Activated naive CD4-positive, alpha-beta T cell treated with anti-CD3 and anti-CD28 coated beads, Interleukin-2, amount 50 U/mL, for 72 hours (primary cell): Measurements from ENCODE around the gene RARRES2. TPM values are rescaled to one million over a fixed set of nuclear protein-coding genes. Genes with fewer than 3 reads are reported as not detected.
A peak's percentile ranks its signal among the peaks of the same experiment; 100 is the strongest.

Experiments used
- ATAC-seq, 2 donors: fragments of 150-1000 bp; cut with Tn5 transposase; 2 replicates each; pipeline ENCODE4 v1.10.0; 2021; ENCODE audit warnings: mild to moderate bottlenecking in 2 of 2, moderate library complexity in 2 of 2
- DNase-seq, 2 donors: peaks; one replicate each; pipeline ENCODE4 v3.0.0; 2021 to 2022; ENCODE audit warnings: low spot score in 2 of 2
- H3K27ac Mint-ChIP-seq, 2 donors: one replicate each; pipeline ENCODE4 v1.8.0; 2022; ENCODE audit warnings: mild to moderate bottlenecking in 2 of 2, mixed read lengths in 2 of 2
- H3K36me3 Mint-ChIP-seq, 2 donors: one replicate each; pipeline ENCODE4 v1.8.0; 2022; ENCODE audit warnings: mixed read lengths in 2 of 2
- H3K9me3 Mint-ChIP-seq, 2 donors: one replicate each; pipeline ENCODE4 v1.8.0; 2022; ENCODE audit warnings: mixed read lengths in 2 of 2
- total RNA-seq, 2 donors: library from RNA; stranded (reverse); gene quantifications; one replicate each; pipeline ENCODE4 v1.2.3, GENCODE V29; 2022

The RARRES2 gene
- total RNA-seq, 2 donors from 2014 or later: 0.12 TPM; not detected in 1

- no peaks in the 10 kb centered on the region for H3K9me3 Mint-ChIP-seq
- ATAC-seq (peak in 1 of 2 donors; percentile 0), DNase-seq (peak in 1 of 2 donors; percentile 55)
- peaks cover 0 to 5% of the 10 kb centered on the region in 2 donors for H3K36me3 Mint-ChIP-seq
- peak overlapping the region; percentile 33 to 88 for H3K27ac Mint-ChIP-seq
Observed at GRCh38 chr7:150379441-150380379, 38.3 kb upstream of the RARRES2 start.

DNA sequence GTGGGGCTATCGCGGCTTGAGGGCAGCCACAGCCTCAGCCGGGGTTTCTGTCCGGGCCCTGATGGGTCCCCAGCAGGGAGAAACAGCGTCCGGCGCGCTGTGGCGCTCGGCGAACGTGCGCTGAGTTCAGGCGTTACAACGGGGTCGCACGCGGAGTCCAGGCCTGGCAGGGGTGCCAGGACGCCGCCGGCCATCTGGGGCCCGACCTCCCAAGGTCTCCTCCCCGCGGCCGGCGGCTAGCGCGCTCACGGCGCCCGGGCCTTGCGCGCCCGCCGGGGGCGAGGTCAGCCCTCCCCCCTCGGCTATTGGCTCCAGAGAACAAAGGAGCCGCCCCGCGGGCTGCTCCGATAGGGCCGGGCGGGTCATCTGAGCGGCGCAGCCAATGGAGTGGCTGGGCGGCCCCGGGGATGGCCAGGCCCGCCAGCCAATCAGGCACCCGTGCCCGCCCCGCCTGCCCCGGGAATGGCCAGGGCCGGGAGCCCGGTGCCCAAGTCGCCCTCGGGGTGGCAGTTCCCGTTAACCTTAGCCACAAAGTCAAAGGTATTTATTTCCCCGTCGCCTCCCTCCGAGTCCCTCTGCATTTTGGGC is 37.5 kb upstream of the RARRES2 start, which contains the start of gene ZNF775:
TSS of gene ZNF775 (plus strand) at position 478 of the 588 bp plus-strand sequence. CDS start 9,141 bp downstream, outside the sequence.
- ATAC-seq: peak; percentile 96 to 97
- peak; percentile 94 to 96 for DNase-seq
- H3K36me3 Mint-ChIP-seq: peaks cover 0 to 5% of the 10 kb centered on the region in 2 donors

DNA sequence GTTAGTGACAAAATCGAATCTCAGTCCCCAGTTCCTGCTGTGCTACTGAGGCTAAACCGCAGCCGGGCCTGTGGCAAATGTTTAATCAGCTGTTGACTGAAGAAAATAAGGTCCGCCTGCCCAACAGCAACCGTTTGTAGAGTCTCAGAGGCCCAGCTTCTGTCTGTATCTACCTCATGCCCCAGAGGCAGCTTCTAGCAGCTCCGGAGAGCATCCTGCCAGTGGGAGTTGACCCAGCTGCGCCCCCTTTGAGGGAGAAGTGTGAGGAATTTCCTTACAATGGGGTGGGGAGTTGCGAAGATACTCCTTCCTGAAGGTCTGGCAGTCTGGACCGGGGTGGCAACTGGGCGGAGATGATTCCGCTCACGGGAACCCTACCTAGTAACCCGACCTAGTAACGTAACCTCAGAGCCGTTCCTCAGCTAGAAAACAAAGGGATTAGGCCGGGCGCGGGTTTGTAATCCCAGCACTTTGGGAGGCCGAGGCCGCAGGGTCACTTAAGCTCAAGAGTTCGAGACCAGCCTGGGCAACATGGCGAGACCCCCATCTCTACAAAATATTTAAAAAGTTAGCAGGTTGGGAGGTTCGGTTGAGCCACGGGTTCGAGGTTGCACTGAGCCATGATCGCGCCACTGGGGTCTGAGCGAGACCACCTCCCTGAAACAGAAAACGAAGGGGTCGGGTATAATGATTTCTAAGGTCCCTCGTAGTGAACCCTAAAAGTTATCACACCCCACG is 36.9 kb upstream of the RARRES2 start:
- Mint-ChIP-seq H3K27ac (peak overlapping the region; percentile 74 to 84), H3K9me3 (no peaks in the 10 kb centered on the region), H3K36me3 (peaks cover 0 to 5% of the 10 kb centered on the region in 2 donors)
- ATAC-seq (no peak), DNase-seq (peak; percentile 30 to 56)

More for the DNA sequence above, 37.5 kb upstream of the RARRES2 start, which contains the start of gene ZNF775:
- Mint-ChIP-seq H3K9me3 (no peaks in the 10 kb centered on the region), H3K27ac (peak within 1 kb of the TSS; percentile 65 to 88)

GRCh38 chr7:150377635-150378034 is 36.2 kb upstream of the RARRES2 start:
- H3K9me3 Mint-ChIP-seq: no peaks in the 10 kb centered on the region
- peak in 1 of 2 donors; percentile 20 for DNase-seq
- H3K36me3 Mint-ChIP-seq: peaks cover 0 to 5% of the 10 kb centered on the region in 2 donors
- H3K27ac Mint-ChIP-seq: peak overlapping the region; percentile 74 to 84
- no peak for ATAC-seq

DNA sequence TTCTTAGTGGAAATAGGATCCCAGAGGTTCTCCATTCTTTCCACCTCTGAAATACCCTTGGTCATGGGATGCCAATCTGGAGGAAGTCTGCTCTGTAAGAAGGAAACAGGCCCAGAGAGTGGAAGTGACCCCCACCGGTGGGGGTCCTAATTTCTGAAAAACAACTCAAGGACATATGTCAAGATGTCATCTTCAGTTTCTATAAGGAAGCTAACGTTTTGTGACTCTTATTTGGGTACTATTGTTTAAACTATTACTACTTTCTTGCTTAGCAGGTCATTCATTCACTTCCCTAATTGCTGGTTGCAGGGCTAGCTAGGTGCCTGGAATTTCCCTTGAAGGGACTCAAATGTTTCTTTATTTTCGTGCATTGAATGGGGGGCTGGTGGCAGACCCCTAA is 35.8 kb upstream of the RARRES2 start:
- H3K9me3 Mint-ChIP-seq: no peaks in the 10 kb centered on the region
- no peak for DNase-seq
- H3K27ac Mint-ChIP-seq: peak overlapping the region in 1 of 2 donors; percentile 84
- ATAC-seq: no peak
- peaks cover 0 to 5% of the 10 kb centered on the region in 2 donors for H3K36me3 Mint-ChIP-seq

DNA sequence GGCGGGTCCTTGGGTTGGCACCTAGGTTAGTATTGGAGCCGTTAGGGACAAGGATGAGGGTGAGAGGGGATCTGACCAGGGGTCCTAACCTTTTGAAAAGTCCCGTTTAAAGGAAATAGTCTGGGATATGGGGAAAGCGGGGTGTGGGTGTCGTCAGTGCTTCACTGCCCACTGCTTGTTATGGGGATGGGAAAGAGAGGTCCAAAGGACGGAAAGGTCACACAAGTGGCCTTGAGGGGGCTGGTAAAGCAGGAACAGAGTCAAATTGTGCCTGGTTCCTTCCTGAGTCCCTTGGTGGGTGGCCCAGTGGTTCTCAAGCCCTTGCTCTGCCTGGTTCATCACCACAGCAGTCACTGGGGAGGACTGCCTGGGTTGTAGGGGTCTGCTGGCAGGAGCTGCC is 35.1 kb upstream of the RARRES2 start:
- DNase-seq (no peak), ATAC-seq (no peak)
- Mint-ChIP-seq H3K36me3 (peaks cover 0 to 5% of the 10 kb centered on the region in 2 donors), H3K27ac (peak overlapping the region; percentile 79 to 93), H3K9me3 (no peaks in the 10 kb centered on the region)

- peak overlapping the region; percentile 79 to 93 for H3K27ac Mint-ChIP-seq
- ATAC-seq: peak; percentile 6 to 46
- H3K9me3 Mint-ChIP-seq: no peaks in the 10 kb centered on the region
- H3K36me3 Mint-ChIP-seq: peaks cover 0 to 5% of the 10 kb centered on the region in 2 donors
- DNase-seq: peak in 1 of 2 donors; percentile 45
Observed at GRCh38 chr7:150375662-150376521, 34.5 kb upstream of the RARRES2 start.

- H3K9me3 Mint-ChIP-seq: no peaks in the 10 kb centered on the region
- peaks cover 0 to under 1% of the 10 kb centered on the region in 2 donors for H3K36me3 Mint-ChIP-seq
- no peak for DNase-seq
- ATAC-seq: no peak
- H3K27ac Mint-ChIP-seq: peak overlapping the region in 1 of 2 donors; percentile 4
Observed at GRCh38 chr7:150374472-150374871, 33.0 kb upstream of the RARRES2 start.

GRCh38 chr7:150374026-150374425 is 32.6 kb upstream of the RARRES2 start:
- Mint-ChIP-seq H3K36me3 (peaks cover 0 to 3% of the 10 kb centered on the region in 2 donors), H3K9me3 (no peaks in the 10 kb centered on the region), H3K27ac (peak overlapping the region in 1 of 2 donors; percentile 4)
- DNase-seq (no peak), ATAC-seq (no peak)

- DNase-seq (no peak), ATAC-seq (no peak)
- Mint-ChIP-seq H3K9me3 (no peaks in the 10 kb centered on the region), H3K36me3 (peaks cover 0 to 5% of the 10 kb centered on the region in 2 donors), H3K27ac (no peak overlapping the region)
Observed at GRCh38 chr7:150373049-150373801, 31.8 kb upstream of the RARRES2 start.

GRCh38 chr7:150372271-150373048 is 31.0 kb upstream of the RARRES2 start:
- DNase-seq: no peak
- peaks cover 0 to 5% of the 10 kb centered on the region in 2 donors for H3K36me3 Mint-ChIP-seq
- H3K9me3 Mint-ChIP-seq: no peaks in the 10 kb centered on the region
- H3K27ac Mint-ChIP-seq: no peak overlapping the region
- ATAC-seq: no peak

DNA sequence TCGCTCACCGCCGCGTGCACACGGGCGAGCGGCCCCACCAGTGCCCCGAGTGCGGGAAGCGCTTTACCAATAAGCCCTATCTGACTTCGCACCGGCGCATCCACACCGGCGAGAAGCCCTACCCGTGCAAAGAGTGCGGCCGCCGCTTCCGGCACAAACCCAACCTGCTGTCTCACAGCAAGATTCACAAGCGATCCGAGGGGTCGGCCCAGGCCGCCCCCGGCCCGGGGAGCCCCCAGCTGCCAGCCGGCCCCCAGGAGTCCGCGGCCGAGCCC is 30.5 kb upstream of the RARRES2 start:
- DNase-seq: no peak
- Mint-ChIP-seq H3K27ac (no peak overlapping the region), H3K36me3 (peaks cover 0 to 5% of the 10 kb centered on the region in 2 donors), H3K9me3 (no peaks in the 10 kb centered on the region)
- no peak for ATAC-seq

GRCh38 chr7:150371131-150371995 is 29.9 kb upstream of the RARRES2 start:
- no peak overlapping the region for H3K27ac Mint-ChIP-seq
- H3K36me3 Mint-ChIP-seq: peaks cover 0 to 5% of the 10 kb centered on the region in 2 donors
- DNase-seq (no peak), ATAC-seq (no peak)
- H3K9me3 Mint-ChIP-seq: no peaks in the 10 kb centered on the region

DNA sequence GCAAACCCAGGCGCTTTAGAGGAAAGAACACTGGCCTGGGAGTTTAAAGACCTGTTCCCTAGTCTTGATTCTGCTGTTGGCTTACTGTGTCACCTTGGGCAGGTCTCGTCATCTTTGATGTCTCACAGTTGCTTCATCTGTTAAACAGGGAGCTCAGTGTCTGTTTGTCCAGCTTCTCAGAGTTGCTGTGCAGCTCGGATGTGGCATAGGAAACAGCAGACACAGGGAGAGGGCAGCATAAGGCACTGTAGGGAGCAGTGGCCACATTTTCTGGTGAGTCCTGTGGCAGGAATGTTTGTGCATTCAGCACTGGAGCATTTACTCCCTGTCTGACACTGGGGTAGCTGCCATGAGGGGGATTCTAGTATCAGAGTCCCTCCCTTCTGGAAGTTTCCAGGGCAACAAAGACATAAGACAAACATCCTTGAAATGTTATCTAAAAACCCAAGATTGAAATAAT is 29.2 kb upstream of the RARRES2 start:
- no peak for DNase-seq
- no peak for ATAC-seq

More for the DNA sequence above, 29.2 kb upstream of the RARRES2 start:
- no peak overlapping the region for H3K27ac Mint-ChIP-seq
- H3K9me3 Mint-ChIP-seq: no peaks in the 10 kb centered on the region
- H3K36me3 Mint-ChIP-seq: peaks cover 0 to 5% of the 10 kb centered on the region in 2 donors
